OCI-LY3 (cell line): ENCODE measurements around the gene NXN.

Experiments
- CTCF ChIP-seq: fragments of 200-600, 300-600 bp; sonication (generic); IDR thresholded peaks from 2 replicates; pipeline ENCODE4 v1.5.1; 2014; ENCODE audit warnings: antibody characterized with exemption, low read length, low read depth
- EZH2phosphoT487 ChIP-seq: fragments of 200-600 bp; shearing (Covaris generic); IDR thresholded peaks from 2 replicates; pipeline ENCODE4 v1.6.1; 2018; ENCODE audit warnings: antibody characterized with exemption, mixed run types, low read depth

- no peak for TF ChIP-seq EZH2phosphoT487
- TF ChIP-seq CTCF = no peak
These were observed 16.9 kb downstream of the NXN start for GRCh38 chr17:962670-963069.
